Suprapubic skin (tissue), 3 donors: ENCODE measurements around the gene STEAP4.

ENCODE experiments used
- EP300 ChIP-seq: sonication (generic); formaldehyde crosslinking; IDR thresholded peaks from one replicate; pipeline ENCODE4 v1.6.1; 2017; ENCODE audit warnings: antibody characterized with exemption
- POLR2A ChIP-seq, 2 donors: fragments of 450-650 bp; IDR thresholded peaks; one replicate each; pipeline ENCODE4 v1.6.1; 2017; ENCODE audit warnings: antibody characterized with exemption in 2 of 2, mild to moderate bottlenecking in 2 of 2, moderate library complexity in 2 of 2
- TF ChIP-seq, protein P1 (sequence below), 2 donors: fragments of 200-600 bp in 1 of 2; fragments of 450-650 bp in 1 of 2; sonication (generic) in 1 of 2; IDR thresholded peaks; one replicate each; pipeline ENCODE4 v1.5.1; 2016 to 2019; ENCODE audit warnings: antibody characterized with exemption in 2 of 2, mild to moderate bottlenecking in 1 of 2, moderate library complexity in 1 of 2

DNA sequence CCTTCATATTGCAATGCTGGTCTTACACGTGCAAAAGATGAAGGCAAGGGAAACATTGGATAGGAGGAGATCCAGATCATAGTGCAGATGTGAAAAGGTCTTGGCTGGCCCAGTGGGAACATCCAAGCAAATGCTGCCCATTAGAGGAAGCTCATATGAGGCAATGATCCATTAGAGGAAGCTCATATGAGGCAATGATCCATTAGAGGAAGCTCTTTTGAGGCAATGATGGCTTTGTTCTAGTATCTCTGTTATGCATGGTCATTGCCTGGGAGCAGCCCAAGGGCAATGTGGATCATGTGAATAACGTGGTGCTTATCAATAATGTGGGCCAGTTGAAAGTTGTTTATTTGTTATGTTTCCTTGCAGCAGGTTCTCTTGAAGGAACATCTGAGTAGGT lies 37.8 kb downstream of the STEAP4 start:
- TF ChIP-seq, protein P1, sequence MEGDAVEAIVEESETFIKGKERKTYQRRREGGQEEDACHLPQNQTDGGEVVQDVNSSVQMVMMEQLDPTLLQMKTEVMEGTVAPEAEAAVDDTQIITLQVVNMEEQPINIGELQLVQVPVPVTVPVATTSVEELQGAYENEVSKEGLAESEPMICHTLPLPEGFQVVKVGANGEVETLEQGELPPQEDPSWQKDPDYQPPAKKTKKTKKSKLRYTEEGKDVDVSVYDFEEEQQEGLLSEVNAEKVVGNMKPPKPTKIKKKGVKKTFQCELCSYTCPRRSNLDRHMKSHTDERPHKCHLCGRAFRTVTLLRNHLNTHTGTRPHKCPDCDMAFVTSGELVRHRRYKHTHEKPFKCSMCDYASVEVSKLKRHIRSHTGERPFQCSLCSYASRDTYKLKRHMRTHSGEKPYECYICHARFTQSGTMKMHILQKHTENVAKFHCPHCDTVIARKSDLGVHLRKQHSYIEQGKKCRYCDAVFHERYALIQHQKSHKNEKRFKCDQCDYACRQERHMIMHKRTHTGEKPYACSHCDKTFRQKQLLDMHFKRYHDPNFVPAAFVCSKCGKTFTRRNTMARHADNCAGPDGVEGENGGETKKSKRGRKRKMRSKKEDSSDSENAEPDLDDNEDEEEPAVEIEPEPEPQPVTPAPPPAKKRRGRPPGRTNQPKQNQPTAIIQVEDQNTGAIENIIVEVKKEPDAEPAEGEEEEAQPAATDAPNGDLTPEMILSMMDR (IDR thresholded peaks at IDR 0.05), result no peak
- TF ChIP-seq POLR2A (IDR thresholded peaks at IDR 0.05) (no peak), EP300 (no peak)
